WTC11 (cell line): ENCODE measurements around the gene ZNHIT2. TPM values are rescaled to one million over a fixed set of nuclear protein-coding genes. Genes with fewer than 3 reads are reported as not detected.

ENCODE experiments used
- CDX4 ChIP-seq: fragments of 250-450 bp; sonication (Bioruptor Pico); IDR thresholded peaks from 2 replicates; pipeline ENCODE4 v1.9.0; 2021; ENCODE audit warnings: moderate library complexity, mild to moderate bottlenecking, inconsistent platforms, borderline replicate concordance
- CREB1 ChIP-seq: sonication (generic); formaldehyde crosslinking; IDR thresholded peaks from 2 replicates; pipeline ENCODE4 v1.8.0; 2023; ENCODE audit warnings: mild to moderate bottlenecking, missing genetic modification reagents
- ELF4 ChIP-seq: sonication (generic); formaldehyde crosslinking; IDR thresholded peaks from 2 replicates; pipeline ENCODE4 v1.8.1; 2022; ENCODE audit warnings: low read depth, mild to moderate bottlenecking, moderate library complexity, missing genetic modification reagents
- ETV6 ChIP-seq: sonication (generic); formaldehyde crosslinking; IDR thresholded peaks from 2 replicates; pipeline ENCODE4 v1.8.1; 2022; ENCODE audit warnings: mild to moderate bottlenecking, missing genetic modification reagents
- FOXP1 ChIP-seq: sonication (generic); formaldehyde crosslinking; IDR thresholded peaks from 2 replicates; pipeline ENCODE4 v1.8.0; 2022; ENCODE audit warnings: missing genetic modification reagents, mild to moderate bottlenecking, moderate library complexity, borderline replicate concordance
- IRF1 ChIP-seq: sonication (generic); formaldehyde crosslinking; IDR thresholded peaks from 2 replicates; pipeline ENCODE4 v1.8.0; 2023; ENCODE audit warnings: missing genetic modification reagents
- JUN ChIP-seq: sonication (generic); formaldehyde crosslinking; IDR thresholded peaks from 2 replicates; pipeline ENCODE4 v1.8.0; 2023; ENCODE audit warnings: mild to moderate bottlenecking, missing genetic modification reagents
- NFATC4 ChIP-seq: fragments of 250-450 bp; sonication (Bioruptor Pico); IDR thresholded peaks from 2 replicates; pipeline ENCODE4 v1.9.0; 2021; ENCODE audit warnings: mild to moderate bottlenecking
- PRDM15 ChIP-seq: sonication (generic); formaldehyde crosslinking; IDR thresholded peaks from 2 replicates; pipeline ENCODE4 v1.8.0; 2022; ENCODE audit warnings: missing genetic modification reagents
- SMAD3 ChIP-seq: sonication (generic); formaldehyde crosslinking; IDR thresholded peaks from 2 replicates; pipeline ENCODE4 v1.8.0; 2022; ENCODE audit warnings: missing genetic modification reagents, mild to moderate bottlenecking, borderline replicate concordance
- ZBTB21 ChIP-seq: sonication (generic); formaldehyde crosslinking; IDR thresholded peaks from 2 replicates; pipeline ENCODE4 v1.8.1; 2023; ENCODE audit warnings: mild to moderate bottlenecking, missing genetic modification reagents, borderline replicate concordance
- ZBTB43 ChIP-seq: sonication (generic); formaldehyde crosslinking; IDR thresholded peaks from 2 replicates; pipeline ENCODE4 v1.8.1; 2023; ENCODE audit warnings: mild to moderate bottlenecking, missing genetic modification reagents
- ZNF232 ChIP-seq: sonication (generic); formaldehyde crosslinking; IDR thresholded peaks from 2 replicates; pipeline ENCODE4 v1.8.0; 2022; ENCODE audit warnings: mild to moderate bottlenecking, missing genetic modification reagents
- ZNF512 ChIP-seq: sonication (generic); formaldehyde crosslinking; IDR thresholded peaks from 2 replicates; pipeline ENCODE4 v1.8.1; 2022; ENCODE audit warnings: missing genetic modification reagents, borderline replicate concordance
- total RNA-seq: library from RNA; stranded (reverse); gene quantifications from 3 replicates; pipeline ENCODE4 v1.2.3, GENCODE V29; 2021
- TF ChIP-seq, protein P1 (sequence below): sonication (generic); formaldehyde crosslinking; IDR thresholded peaks from 2 replicates; pipeline ENCODE4 v1.8.1; 2023; ENCODE audit warnings: mild to moderate bottlenecking, missing genetic modification reagents, moderate library complexity
- TF ChIP-seq, protein P2 (sequence below): fragments of 250-450 bp; sonication (Bioruptor Pico); IDR thresholded peaks from 2 replicates; pipeline ENCODE4 v1.9.0; 2021; ENCODE audit warnings: mild to moderate bottlenecking, borderline replicate concordance
- TF ChIP-seq, protein P3 (sequence below): sonication (generic); formaldehyde crosslinking; IDR thresholded peaks from 2 replicates; pipeline ENCODE4 v1.8.1; 2023; ENCODE audit warnings: mild to moderate bottlenecking, moderate library complexity, missing genetic modification reagents
- TF ChIP-seq, protein P4 (sequence below): sonication (generic); formaldehyde crosslinking; IDR thresholded peaks from 2 replicates; pipeline ENCODE4 v1.8.1; 2022; ENCODE audit warnings: low read depth, missing genetic modification reagents, borderline replicate concordance

The ZNHIT2 gene
- total RNA-seq, 1 experiment from 2014 or later: 16.7 TPM

DNA sequence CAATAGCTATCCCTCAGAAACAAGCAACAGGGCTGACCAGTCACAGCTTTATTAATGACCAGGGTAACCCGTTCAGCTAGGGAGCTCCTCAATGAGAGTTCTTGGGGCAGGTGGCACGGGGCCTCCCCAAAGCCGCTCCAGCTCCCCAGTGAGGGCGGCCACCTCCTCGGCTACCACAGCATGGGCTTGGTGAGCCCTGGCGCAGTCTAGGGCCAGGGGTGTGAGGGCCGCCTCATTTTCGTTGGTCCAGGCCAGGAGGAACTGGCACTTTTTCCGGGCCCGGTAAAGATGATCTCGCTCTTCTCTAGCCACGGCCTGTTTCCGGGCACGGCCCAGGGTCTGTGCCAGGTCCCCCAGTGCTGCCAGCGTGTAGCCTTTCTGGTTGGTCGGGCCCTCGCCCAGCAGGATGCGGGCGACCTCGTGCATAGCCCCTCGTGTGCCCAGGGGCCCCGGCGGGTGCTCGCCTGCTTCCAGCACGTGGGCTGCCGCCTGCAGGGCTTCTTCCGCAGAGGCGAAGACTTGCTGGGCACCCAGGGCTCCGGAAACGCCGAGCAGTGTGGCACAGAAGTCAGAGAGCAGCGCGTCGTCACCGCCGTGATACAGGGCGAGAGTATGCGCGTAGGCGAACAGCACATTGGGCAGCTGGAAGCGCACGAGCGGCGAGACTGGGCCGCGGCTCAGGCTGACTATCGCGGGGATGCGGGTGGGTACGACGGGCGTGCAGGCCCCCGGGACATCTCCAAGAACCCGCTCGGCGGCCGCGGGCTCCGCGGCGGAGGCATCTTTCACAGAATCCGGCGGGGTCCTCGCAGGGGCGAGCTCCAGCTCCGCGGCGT, 913 bp downstream of the ZNHIT2 start (continued):
- TF ChIP-seq CREB1 (CRISPR knock-in tag) (peak; percentile 93), CDX4 (CRISPR knock-in tag) (no peak), PRDM15 (CRISPR knock-in tag) (no peak), SMAD3 (CRISPR knock-in tag) (peak; percentile 93), NFATC4 (CRISPR knock-in tag) (no peak), JUN (0 out of 2 replicates have a peak, but pooled peaks have one; percentile 63), ETV6 (CRISPR knock-in tag) (no peak), FOXP1 (CRISPR knock-in tag) (peak; percentile 94; the same call in 1 of the 2 replicates), ZBTB43 (peak; percentile 83; the same call in 1 of the 2 replicates), ZBTB21 (CRISPR knock-in tag) (peak; percentile 38; the same call in 1 of the 2 replicates), ZNF512 (CRISPR knock-in tag) (no peak), ZNF232 (CRISPR knock-in tag) (peak; percentile 91; the same call in 1 of the 2 replicates), ELF4 (CRISPR knock-in tag) (0 out of 2 replicates have a peak, but pooled peaks have one; percentile 33), IRF1 (CRISPR knock-in tag) (peak; percentile 87; the same call in 1 of the 2 replicates)
- TF ChIP-seq, protein P1, sequence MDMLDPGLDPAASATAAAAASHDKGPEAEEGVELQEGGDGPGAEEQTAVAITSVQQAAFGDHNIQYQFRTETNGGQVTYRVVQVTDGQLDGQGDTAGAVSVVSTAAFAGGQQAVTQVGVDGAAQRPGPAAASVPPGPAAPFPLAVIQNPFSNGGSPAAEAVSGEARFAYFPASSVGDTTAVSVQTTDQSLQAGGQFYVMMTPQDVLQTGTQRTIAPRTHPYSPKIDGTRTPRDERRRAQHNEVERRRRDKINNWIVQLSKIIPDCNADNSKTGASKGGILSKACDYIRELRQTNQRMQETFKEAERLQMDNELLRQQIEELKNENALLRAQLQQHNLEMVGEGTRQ (CRISPR knock-in tag): peak; percentile 62
- TF ChIP-seq, protein P2, sequence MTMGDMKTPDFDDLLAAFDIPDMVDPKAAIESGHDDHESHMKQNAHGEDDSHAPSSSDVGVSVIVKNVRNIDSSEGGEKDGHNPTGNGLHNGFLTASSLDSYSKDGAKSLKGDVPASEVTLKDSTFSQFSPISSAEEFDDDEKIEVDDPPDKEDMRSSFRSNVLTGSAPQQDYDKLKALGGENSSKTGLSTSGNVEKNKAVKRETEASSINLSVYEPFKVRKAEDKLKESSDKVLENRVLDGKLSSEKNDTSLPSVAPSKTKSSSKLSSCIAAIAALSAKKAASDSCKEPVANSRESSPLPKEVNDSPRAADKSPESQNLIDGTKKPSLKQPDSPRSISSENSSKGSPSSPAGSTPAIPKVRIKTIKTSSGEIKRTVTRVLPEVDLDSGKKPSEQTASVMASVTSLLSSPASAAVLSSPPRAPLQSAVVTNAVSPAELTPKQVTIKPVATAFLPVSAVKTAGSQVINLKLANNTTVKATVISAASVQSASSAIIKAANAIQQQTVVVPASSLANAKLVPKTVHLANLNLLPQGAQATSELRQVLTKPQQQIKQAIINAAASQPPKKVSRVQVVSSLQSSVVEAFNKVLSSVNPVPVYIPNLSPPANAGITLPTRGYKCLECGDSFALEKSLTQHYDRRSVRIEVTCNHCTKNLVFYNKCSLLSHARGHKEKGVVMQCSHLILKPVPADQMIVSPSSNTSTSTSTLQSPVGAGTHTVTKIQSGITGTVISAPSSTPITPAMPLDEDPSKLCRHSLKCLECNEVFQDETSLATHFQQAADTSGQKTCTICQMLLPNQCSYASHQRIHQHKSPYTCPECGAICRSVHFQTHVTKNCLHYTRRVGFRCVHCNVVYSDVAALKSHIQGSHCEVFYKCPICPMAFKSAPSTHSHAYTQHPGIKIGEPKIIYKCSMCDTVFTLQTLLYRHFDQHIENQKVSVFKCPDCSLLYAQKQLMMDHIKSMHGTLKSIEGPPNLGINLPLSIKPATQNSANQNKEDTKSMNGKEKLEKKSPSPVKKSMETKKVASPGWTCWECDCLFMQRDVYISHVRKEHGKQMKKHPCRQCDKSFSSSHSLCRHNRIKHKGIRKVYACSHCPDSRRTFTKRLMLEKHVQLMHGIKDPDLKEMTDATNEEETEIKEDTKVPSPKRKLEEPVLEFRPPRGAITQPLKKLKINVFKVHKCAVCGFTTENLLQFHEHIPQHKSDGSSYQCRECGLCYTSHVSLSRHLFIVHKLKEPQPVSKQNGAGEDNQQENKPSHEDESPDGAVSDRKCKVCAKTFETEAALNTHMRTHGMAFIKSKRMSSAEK: no peak
- TF ChIP-seq, protein P3, sequence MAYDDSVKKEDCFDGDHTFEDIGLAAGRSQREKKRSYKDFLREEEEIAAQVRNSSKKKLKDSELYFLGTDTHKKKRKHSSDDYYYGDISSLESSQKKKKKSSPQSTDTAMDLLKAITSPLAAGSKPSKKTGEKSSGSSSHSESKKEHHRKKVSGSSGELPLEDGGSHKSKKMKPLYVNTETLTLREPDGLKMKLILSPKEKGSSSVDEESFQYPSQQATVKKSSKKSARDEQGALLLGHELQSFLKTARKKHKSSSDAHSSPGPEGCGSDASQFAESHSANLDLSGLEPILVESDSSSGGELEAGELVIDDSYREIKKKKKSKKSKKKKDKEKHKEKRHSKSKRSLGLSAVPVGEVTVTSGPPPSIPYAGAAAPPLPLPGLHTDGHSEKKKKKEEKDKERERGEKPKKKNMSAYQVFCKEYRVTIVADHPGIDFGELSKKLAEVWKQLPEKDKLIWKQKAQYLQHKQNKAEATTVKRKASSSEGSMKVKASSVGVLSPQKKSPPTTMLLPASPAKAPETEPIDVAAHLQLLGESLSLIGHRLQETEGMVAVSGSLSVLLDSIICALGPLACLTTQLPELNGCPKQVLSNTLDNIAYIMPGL (CRISPR knock-in tag): no peak
- TF ChIP-seq, protein P4, sequence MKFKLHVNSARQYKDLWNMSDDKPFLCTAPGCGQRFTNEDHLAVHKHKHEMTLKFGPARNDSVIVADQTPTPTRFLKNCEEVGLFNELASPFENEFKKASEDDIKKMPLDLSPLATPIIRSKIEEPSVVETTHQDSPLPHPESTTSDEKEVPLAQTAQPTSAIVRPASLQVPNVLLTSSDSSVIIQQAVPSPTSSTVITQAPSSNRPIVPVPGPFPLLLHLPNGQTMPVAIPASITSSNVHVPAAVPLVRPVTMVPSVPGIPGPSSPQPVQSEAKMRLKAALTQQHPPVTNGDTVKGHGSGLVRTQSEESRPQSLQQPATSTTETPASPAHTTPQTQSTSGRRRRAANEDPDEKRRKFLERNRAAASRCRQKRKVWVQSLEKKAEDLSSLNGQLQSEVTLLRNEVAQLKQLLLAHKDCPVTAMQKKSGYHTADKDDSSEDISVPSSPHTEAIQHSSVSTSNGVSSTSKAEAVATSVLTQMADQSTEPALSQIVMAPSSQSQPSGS (CRISPR knock-in tag): no peak
